Activated CD8-positive, alpha-beta T cell treated with anti-CD3 and anti-CD28 coated beads for 36 hours (primary cell): ENCODE results near the gene VAV2. TPM values are rescaled to one million over a fixed set of nuclear protein-coding genes. Genes with fewer than 3 reads are reported as not detected.

Source experiments
- ATAC-seq: fragments of 200-7000 bp; cut with Tn5 transposase; one replicate; pipeline ENCODE4 v1.10.0; 2021; ENCODE audit warnings: mild to moderate bottlenecking, moderate library complexity
- CTCF ChIA-PET: fragments of 350-600 bp; sonication (Branson Sonifier 250); formaldehyde crosslinking; loops from one replicate; lab custom pipeline; 2021; ENCODE audit warnings: antibody characterized with exemption; lab: Charles Lee
- POLR2A ChIA-PET: fragments of 350-600 bp; sonication (Branson Sonifier 250); formaldehyde crosslinking; loops from one replicate; lab custom pipeline; 2021; ENCODE audit warnings: antibody characterized with exemption; lab: Charles Lee
- DNase-seq: peaks from one replicate; pipeline ENCODE4 v3.0.0-alpha.2; 2020
- H3K27ac Mint-ChIP-seq: one replicate; pipeline ENCODE4 v1.8.0; 2021; ENCODE audit warnings: mild to moderate bottlenecking, mixed read lengths
- H3K27me3 Mint-ChIP-seq: one replicate; pipeline ENCODE4 v1.8.0; 2021; ENCODE audit warnings: mixed read lengths
- H3K36me3 Mint-ChIP-seq: one replicate; pipeline ENCODE4 v1.8.0; 2021; ENCODE audit warnings: low read depth, mixed read lengths
- H3K4me1 Mint-ChIP-seq: one replicate; pipeline ENCODE4 v1.8.0; 2021; ENCODE audit warnings: low read depth, mixed read lengths
- H3K4me3 Mint-ChIP-seq: one replicate; pipeline ENCODE4 v1.8.0; 2021; ENCODE audit warnings: mild to moderate bottlenecking, moderate library complexity, mixed read lengths
- H3K9me3 Mint-ChIP-seq: one replicate; pipeline ENCODE4 v1.8.0; 2021; ENCODE audit warnings: mixed read lengths
- CTCF ChIP-seq: fragments of 200-600 bp; IDR thresholded peaks from one replicate; pipeline ENCODE4 v1.8.0; 2022; ENCODE audit warnings: antibody characterized with exemption, mild to moderate bottlenecking
- intact Hi-C: fragments of 100-400 bp; cut with micrococcal nuclease; formaldehyde crosslinking; loops from one replicate; pipeline ENCODE4 v1.10.0; 2022
- total RNA-seq, 2 experiments: library from RNA; stranded (reverse); gene quantifications; one replicate each; pipeline ENCODE4 v1.2.3, GENCODE V29; 2021

Gene VAV2
- total RNA-seq, 2 experiments from 2014 or later, result 5.1 to 5.4 TPM

- Mint-ChIP-seq H3K4me3 (no peak overlapping the region), H3K36me3 (peaks cover 4% of the 10 kb centered on the region), H3K4me1 (no peaks in the 10 kb centered on the region), H3K27me3 (no peaks in the 10 kb centered on the region), H3K9me3 (no peaks in the 10 kb centered on the region), H3K27ac (no peak overlapping the region)
- ChIA-PET CTCF (no interaction called here), POLR2A (no interaction called here)
- ATAC-seq (no peak), DNase-seq (no peak)
- intact Hi-C loops, result no loop called here
- no peak for TF ChIP-seq CTCF
Measured at GRCh38 chr9:134010310-134011173, 18.4 kb upstream of the VAV2 start.

GRCh38 chr9:134007571-134007970, 15.4 kb upstream of the VAV2 start:
- POLR2A ChIA-PET, result no interaction called here
- H3K4me1 Mint-ChIP-seq, result no peaks in the 10 kb centered on the region

GRCh38 chr9:134007150-134007549, 15.0 kb upstream of the VAV2 start:
- no peak for TF ChIP-seq CTCF
- no peak overlapping the region for H3K4me3 Mint-ChIP-seq
- no peaks in the 10 kb centered on the region for H3K4me1 Mint-ChIP-seq
- no peaks in the 10 kb centered on the region for H3K27me3 Mint-ChIP-seq
- POLR2A ChIA-PET, result no interaction called here
- H3K36me3 Mint-ChIP-seq, result peaks cover 4% of the 10 kb centered on the region
- ATAC-seq, result no peak
- no peak overlapping the region for H3K27ac Mint-ChIP-seq
- DNase-seq, result no peak
- H3K9me3 Mint-ChIP-seq, result no peaks in the 10 kb centered on the region
- CTCF ChIA-PET, result interaction anchor here (1.1 to 1.8 kb wide), 2 partner anchors 12 to 224 kb away, joined by 3 to 8 read pairs; no protein-coding TSS in a partner anchor
- intact Hi-C loops, result no loop called here

More at GRCh38 chr9:134007571-134007970, 15.4 kb upstream of the VAV2 start:
- DNase-seq (no peak), ATAC-seq (no peak)
- H3K4me3 Mint-ChIP-seq, result no peak overlapping the region
- TF ChIP-seq CTCF, result no peak
- intact Hi-C loops, result no loop called here
- no peaks in the 10 kb centered on the region for H3K27me3 Mint-ChIP-seq
- CTCF ChIA-PET, result interaction anchor here (0.9 to 1.1 kb wide), 2 partner anchors 12 to 225 kb away, joined by 3 read pairs; no protein-coding TSS in a partner anchor
- H3K36me3 Mint-ChIP-seq, result peaks cover 4% of the 10 kb centered on the region
- H3K9me3 Mint-ChIP-seq, result no peaks in the 10 kb centered on the region
- H3K27ac Mint-ChIP-seq, result no peak overlapping the region

- no peaks in the 10 kb centered on the region for H3K27me3 Mint-ChIP-seq
- H3K4me1 Mint-ChIP-seq, result no peaks in the 10 kb centered on the region
- no peak for ATAC-seq
- POLR2A ChIA-PET, result no interaction called here
- no peak overlapping the region for H3K27ac Mint-ChIP-seq
- CTCF ChIA-PET, result interaction anchor here (1.1 to 2.2 kb wide), 4 partner anchors 10 to 223 kb away, joined by 3 to 8 read pairs (median 7); no protein-coding TSS in a partner anchor
- intact Hi-C loops, result no loop called here
- no peak for TF ChIP-seq CTCF
- no peak overlapping the region for H3K4me3 Mint-ChIP-seq
- DNase-seq, result no peak
- H3K36me3 Mint-ChIP-seq, result no peaks in the 10 kb centered on the region
- no peaks in the 10 kb centered on the region for H3K9me3 Mint-ChIP-seq
Measured at GRCh38 chr9:134005381-134005780, 13.3 kb upstream of the VAV2 start.

GRCh38 chr9:134004881-134005280, 12.8 kb upstream of the VAV2 start:
- Mint-ChIP-seq H3K36me3 (no peaks in the 10 kb centered on the region), H3K9me3 (no peaks in the 10 kb centered on the region), H3K27me3 (peaks cover 2% of the 10 kb centered on the region), H3K27ac (no peak overlapping the region), H3K4me3 (no peak overlapping the region), H3K4me1 (no peaks in the 10 kb centered on the region)
- ATAC-seq (no peak), DNase-seq (no peak)
- intact Hi-C loops, result no loop called here
- POLR2A ChIA-PET, result no interaction called here
- CTCF ChIA-PET, result interaction anchor here (1.8 to 2.2 kb wide), 2 partner anchors 11 to 18 kb away, joined by 7 read pairs; no protein-coding TSS in a partner anchor
- TF ChIP-seq CTCF, result no peak
